ENCODE results near the gene GCHFR. TPM values are rescaled to one million over a fixed set of nuclear protein-coding genes. Genes with fewer than 3 reads are reported as not detected.

GCHFR gene
- total RNA-seq, 4 donors from 2014 or later, result 17.1 to 73.4 (median 34.7) TPM

DNA sequence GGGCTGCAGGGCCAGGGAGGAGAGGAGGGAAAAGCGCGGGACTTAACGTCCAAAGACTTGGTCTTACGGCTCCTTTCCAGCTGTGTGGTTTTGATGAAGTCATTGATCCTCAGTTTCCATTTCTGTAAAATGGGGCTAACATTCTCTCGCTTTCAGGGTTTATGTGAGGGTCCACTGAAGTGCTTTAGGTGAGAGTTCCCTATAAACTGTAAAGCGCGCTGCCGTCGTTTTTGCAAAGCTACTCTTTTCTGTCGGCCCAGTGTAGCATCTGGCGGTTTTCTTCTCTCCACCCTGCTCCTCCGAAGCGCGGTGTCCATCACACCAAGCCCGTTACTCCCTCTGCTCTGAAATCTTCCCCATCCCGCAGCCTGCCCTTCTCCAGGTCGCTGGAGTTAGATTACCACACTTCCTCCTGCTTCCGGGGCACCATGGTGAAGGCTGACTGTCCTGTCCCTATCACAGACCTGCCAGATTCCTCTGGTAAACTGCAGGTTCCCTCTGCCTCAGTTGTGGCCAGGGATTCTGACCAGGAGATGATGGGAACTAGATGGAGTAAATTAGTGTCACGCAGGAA is 44.1 kb downstream of the GCHFR start:
- no peak for DNase-seq
- Histone ChIP-seq H3K9me3 (no peaks in the 10 kb centered on the region), H3K27ac (peak overlapping the region in 2 of 3 donors; percentile 91 to 94), H3K27me3 (no peaks in the 10 kb centered on the region), H3K4me3 (replicated peaks in 1 of 3) (peak overlapping the region in 2 of 3 donors; percentile 76 to 84), H3K4me1 (peaks cover 10 to 19% of the 10 kb centered on the region in 2 donors), H3K36me3 (peaks cover 0 to 3% of the 10 kb centered on the region in 2 donors)
- no peak for TF ChIP-seq POLR2A (IDR thresholded peaks at IDR 0.05)
- TF ChIP-seq, protein P1, sequence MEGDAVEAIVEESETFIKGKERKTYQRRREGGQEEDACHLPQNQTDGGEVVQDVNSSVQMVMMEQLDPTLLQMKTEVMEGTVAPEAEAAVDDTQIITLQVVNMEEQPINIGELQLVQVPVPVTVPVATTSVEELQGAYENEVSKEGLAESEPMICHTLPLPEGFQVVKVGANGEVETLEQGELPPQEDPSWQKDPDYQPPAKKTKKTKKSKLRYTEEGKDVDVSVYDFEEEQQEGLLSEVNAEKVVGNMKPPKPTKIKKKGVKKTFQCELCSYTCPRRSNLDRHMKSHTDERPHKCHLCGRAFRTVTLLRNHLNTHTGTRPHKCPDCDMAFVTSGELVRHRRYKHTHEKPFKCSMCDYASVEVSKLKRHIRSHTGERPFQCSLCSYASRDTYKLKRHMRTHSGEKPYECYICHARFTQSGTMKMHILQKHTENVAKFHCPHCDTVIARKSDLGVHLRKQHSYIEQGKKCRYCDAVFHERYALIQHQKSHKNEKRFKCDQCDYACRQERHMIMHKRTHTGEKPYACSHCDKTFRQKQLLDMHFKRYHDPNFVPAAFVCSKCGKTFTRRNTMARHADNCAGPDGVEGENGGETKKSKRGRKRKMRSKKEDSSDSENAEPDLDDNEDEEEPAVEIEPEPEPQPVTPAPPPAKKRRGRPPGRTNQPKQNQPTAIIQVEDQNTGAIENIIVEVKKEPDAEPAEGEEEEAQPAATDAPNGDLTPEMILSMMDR (IDR thresholded peaks at IDR 0.05), result no peak
- 23 to 63% methylated on average over 19 of the region's 19 CpGs for WGBS, 2 donors
- intact Hi-C loops (cut with DNase I), result no loop called here

GRCh38 chr15:40808861-40809450 is 45.1 kb downstream of the GCHFR start:
- Histone ChIP-seq H3K4me1 (peaks cover 10 to 19% of the 10 kb centered on the region in 2 donors), H3K4me3 (replicated peaks in 1 of 3) (no peak overlapping the region), H3K27me3 (no peaks in the 10 kb centered on the region), H3K9me3 (no peaks in the 10 kb centered on the region), H3K36me3 (peaks cover 0 to 7% of the 10 kb centered on the region in 2 donors), H3K27ac (no peak overlapping the region)
- peak in 1 of 2 donors; percentile 14 for DNase-seq
- 50 to 58% methylated on average over 8 of the region's 8 CpGs for WGBS, 2 donors
- TF ChIP-seq POLR2A (IDR thresholded peaks at IDR 0.05), result no peak
- intact Hi-C loops (cut with DNase I), result no loop called here

DNA sequence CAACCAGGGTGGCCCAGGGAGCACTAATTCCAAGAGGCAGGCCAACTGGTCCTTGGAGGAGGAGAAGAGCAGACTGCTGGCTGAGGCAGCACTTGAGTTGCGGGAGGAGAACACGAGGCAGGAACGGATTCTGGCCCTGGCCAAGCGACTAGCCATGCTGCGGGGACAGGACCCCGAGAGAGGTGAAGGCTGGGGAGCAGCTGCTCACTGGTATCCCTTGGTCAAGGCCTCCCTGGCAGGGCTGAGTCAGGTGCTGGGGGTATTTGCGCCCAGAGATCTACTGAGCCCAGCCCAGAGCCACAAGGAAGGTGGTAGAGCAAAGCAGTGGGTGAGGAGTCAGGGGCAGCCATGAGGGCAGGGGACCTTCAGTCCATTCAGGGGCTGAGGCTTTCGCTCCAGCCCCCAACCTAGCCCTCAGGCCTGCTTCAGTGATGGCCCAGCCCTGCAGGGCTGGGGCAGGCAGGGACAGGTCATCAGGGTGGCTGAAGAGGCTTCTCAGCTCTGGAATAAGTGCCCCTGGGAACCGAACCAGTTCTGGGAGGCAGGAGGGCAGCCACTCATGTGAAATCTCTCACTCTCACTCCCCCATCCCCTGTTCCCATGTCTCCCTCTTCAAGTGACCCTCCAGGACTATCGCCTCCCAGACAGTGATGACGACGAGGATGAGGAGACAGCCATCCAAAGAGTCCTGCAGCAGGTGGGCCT is 49.0 kb downstream of the GCHFR start:
- no peak overlapping the region for H3K4me3 ChIP-seq (replicated peaks in 1 of 3)
- DNase-seq, result no peak
- no peaks in the 10 kb centered on the region for H3K9me3 ChIP-seq
- H3K27me3 ChIP-seq, result no peaks in the 10 kb centered on the region
- WGBS, 2 donors, result 88 to 90% methylated on average over 11 of the region's 12 CpGs
- no peak overlapping the region for H3K27ac ChIP-seq
- TF ChIP-seq POLR2A (IDR thresholded peaks at IDR 0.05), result no peak
- TF ChIP-seq, protein P1 (IDR thresholded peaks at IDR 0.05), result no peak
- peaks cover 0 to 7% of the 10 kb centered on the region in 2 donors for H3K36me3 ChIP-seq
- peaks cover 8 to 19% of the 10 kb centered on the region in 2 donors for H3K4me1 ChIP-seq
- intact Hi-C loops (cut with DNase I), result no loop called here

GRCh38 chr15:40815042-40815698 is 51.3 kb downstream of the GCHFR start:
- peak; percentile 88 to 89 for DNase-seq
- TF ChIP-seq POLR2A (IDR thresholded peaks at IDR 0.05), result no peak
- TF ChIP-seq, protein P1 (IDR thresholded peaks at IDR 0.05), result no peak
- 64 to 68% methylated on average over 4 of the region's 4 CpGs for WGBS, 2 donors

More at GRCh38 chr15:40815042-40815698, 51.3 kb downstream of the GCHFR start:
- Histone ChIP-seq H3K4me1 (peaks cover 8 to 14% of the 10 kb centered on the region in 2 donors), H3K27ac (peak overlapping the region; percentile 69 to 87 (median 78)), H3K4me3 (replicated peaks in 1 of 3) (no peak overlapping the region), H3K27me3 (no peaks in the 10 kb centered on the region), H3K36me3 (peaks cover 0 to 7% of the 10 kb centered on the region in 2 donors), H3K9me3 (no peaks in the 10 kb centered on the region)
- intact Hi-C loops (cut with DNase I), result no loop called here

Small RNA genes within 50 kb of the gene (small RNA-seq; reads per million reads assigned to genes)
- gene SUMO2P15, result not detected

Other genes with a start within 250 kb of the GCHFR start
- gene CCDC32, start 199.0 kb upstream of the GCHFR start, total RNA-seq, result 10 to 100 TPM; 36.8 to 49.0 (median 43.7) TPM
- 10 to 100 TPM in 1 of 4 donors, 1 to 10 TPM in 3; 5.8 to 10.1 (median 7.1) TPM for gene RPUSD2, start 194.8 kb upstream of the GCHFR start, total RNA-seq
- gene KNL1, start 169.8 kb upstream of the GCHFR start, total RNA-seq, result 1 to 10 TPM in 2 of 4 donors, under 1 TPM in 2; 0.78 to 3.8 (median 0.93) TPM
- 1 to 10 TPM in 1 of 4 donors, under 1 TPM in 1, not detected in 2; 0.40 to 1.4 TPM for gene RAD51, start 68.9 kb upstream of the GCHFR start, total RNA-seq
- 10 to 100 TPM; 29.2 to 39.8 (median 31.7) TPM for gene RMDN3, start 8.8 kb upstream of the GCHFR start, total RNA-seq
- gene C15orf62, start 5.9 kb downstream of the GCHFR start, total RNA-seq, result under 1 TPM in 3 of 4 donors, not detected in 1; 0.13 to 0.79 (median 0.22) TPM
- 10 to 100 TPM; 21.7 to 37.8 (median 22.3) TPM for gene ZFYVE19, start 43.0 kb downstream of the GCHFR start, total RNA-seq
- 10 to 100 TPM; 21.6 to 51.9 (median 45.8) TPM for gene DNAJC17, start 43.4 kb downstream of the GCHFR start, total RNA-seq
- not detected for gene PPP1R14D, start 64.6 kb downstream of the GCHFR start, total RNA-seq
- gene SPINT1, start 80.0 kb downstream of the GCHFR start, total RNA-seq, result 100 to 1,000 TPM in 2 of 4 donors, 10 to 100 TPM in 2; 84.3 to 143 (median 113) TPM
- gene RHOV, start 110.2 kb downstream of the GCHFR start, total RNA-seq, result under 1 TPM in 1 of 4 donors, not detected in 3; 0.29 TPM
- gene VPS18, start 130.4 kb downstream of the GCHFR start, total RNA-seq, result 10 to 100 TPM; 29.2 to 43.6 (median 37.2) TPM
- 10 to 100 TPM in 3 of 4 donors, 1 to 10 TPM in 1; 6.8 to 27.1 (median 10.8) TPM for gene DLL4, start 165.3 kb downstream of the GCHFR start, total RNA-seq
- 1 to 10 TPM; 1.1 to 3.1 (median 1.8) TPM for gene CHAC1, start 189.4 kb downstream of the GCHFR start, total RNA-seq